Neural cell (in vitro differentiated cells): ENCODE data around the gene CLOCK. TPM values are rescaled to one million over a fixed set of nuclear protein-coding genes. Genes with fewer than 3 reads are reported as not detected.

Source experiments
- H2AFZ ChIP-seq: fragments of 200-600, 300-800 bp; sonication (generic), shearing (Covaris generic); 2 replicates; pipeline ENCODE4 v1.6.0; 2014; ENCODE audit warnings: low read depth, mild to moderate bottlenecking, antibody characterized with exemption, low read length, moderate library complexity
- H3F3A ChIP-seq: fragments of 200-600 bp; shearing (Covaris generic); 2 replicates; pipeline ENCODE4 v1.6.1; 2016; ENCODE audit warnings: mild to moderate bottlenecking, moderate library complexity, mixed read lengths, antibody characterized with exemption, low read length; ENCODE audit not compliant: insufficient read depth, poor library complexity, severe bottlenecking
- H3K27ac ChIP-seq: fragments of 200-600, 300-800 bp; sonication (generic), shearing (Covaris generic); 2 replicates; pipeline ENCODE4 v1.5.1; 2014; ENCODE audit warnings: mild to moderate bottlenecking, low read length, moderate library complexity
- H3K27me3 ChIP-seq: fragments of 300-800, 200-600 bp; sonication (generic), shearing (Covaris generic); 2 replicates; pipeline ENCODE4 v1.6.0; 2014; ENCODE audit warnings: mild to moderate bottlenecking, low read depth, low read length, moderate library complexity; ENCODE audit not compliant: insufficient read depth
- H3K36me3 ChIP-seq: fragments of 300-800, 200-600 bp; sonication (generic), shearing (Covaris generic); 2 replicates; pipeline ENCODE4 v1.5.1; 2014; ENCODE audit warnings: mild to moderate bottlenecking, antibody characterized with exemption, low read length, moderate library complexity; ENCODE audit not compliant: insufficient read depth
- H3K4me2 ChIP-seq: fragments of 300-800, 200-600 bp; sonication (generic), shearing (Covaris generic); 2 replicates; pipeline ENCODE4 v1.6.0; 2014; ENCODE audit warnings: mild to moderate bottlenecking, low read length
- H3K4me3 ChIP-seq: fragments of 300-800, 200-600 bp; sonication (generic), shearing (Covaris generic); 2 replicates; pipeline ENCODE4 v1.5.1; 2014; ENCODE audit warnings: mild to moderate bottlenecking, low read length, moderate library complexity
- H3K79me2 ChIP-seq: fragments of 200-600 bp; shearing (Covaris generic); replicated peaks from 2 replicates; pipeline ENCODE4 v1.6.0; 2014; ENCODE audit warnings: mild to moderate bottlenecking, low read length, moderate library complexity; ENCODE audit not compliant: insufficient read depth
- H3K9ac ChIP-seq: fragments of 300-800, 200-600 bp; sonication (generic), shearing (Covaris generic); 2 replicates; pipeline ENCODE4 v1.6.1; 2016; ENCODE audit warnings: mild to moderate bottlenecking, low read length, mixed read lengths
- H3K9me2 ChIP-seq: fragments of 200-600 bp; shearing (Covaris generic); 2 replicates; pipeline ENCODE4 v1.6.1; 2016; ENCODE audit warnings: mild to moderate bottlenecking, low read length, mixed read lengths; ENCODE audit not compliant: insufficient read depth
- H3K9me3 ChIP-seq: fragments of 200-600, 300-800 bp; sonication (generic), shearing (Covaris generic); 2 replicates; pipeline ENCODE4 v1.6.1; 2016; ENCODE audit warnings: mild to moderate bottlenecking, mixed run types, low read length, moderate library complexity, mixed read lengths
- H4K20me1 ChIP-seq: fragments of 200-600 bp; shearing (Covaris generic); 2 replicates; pipeline ENCODE4 v1.6.1; 2016; ENCODE audit warnings: mild to moderate bottlenecking, mixed run types; ENCODE audit not compliant: insufficient read depth
- EP300 ChIP-seq: fragments of 450-650 bp; conservative IDR thresholded peaks from 2 replicates; pipeline ENCODE4 v1.6.1; 2014; ENCODE audit warnings: antibody characterized with exemption, mild to moderate bottlenecking, moderate library complexity; ENCODE audit not compliant: poor library complexity, severe bottlenecking
- EZH2 ChIP-seq: fragments of 200-600, 300-800 bp; shearing (Covaris generic), sonication (generic); IDR thresholded peaks from 2 replicates; pipeline ENCODE4 v1.6.1; 2014; ENCODE audit warnings: antibody characterized with exemption, low read length, borderline replicate concordance, mild to moderate bottlenecking; ENCODE audit not compliant: insufficient read depth, poor library complexity, severe bottlenecking
- MXI1 ChIP-seq: fragments of 450-650 bp; conservative IDR thresholded peaks from 2 replicates; pipeline ENCODE4 v1.6.1; 2014; ENCODE audit warnings: antibody characterized with exemption, mild to moderate bottlenecking; ENCODE audit not compliant: poor library complexity, severe bottlenecking
- POLR2AphosphoS5 ChIP-seq: IDR thresholded peaks from 2 replicates; pipeline ENCODE4 v1.6.1; 2012
- RAD21 ChIP-seq: fragments of 450-650 bp; conservative IDR thresholded peaks from 2 replicates; pipeline ENCODE4 v1.6.1; 2014; ENCODE audit warnings: antibody characterized with exemption, mild to moderate bottlenecking, moderate library complexity
- SMC3 ChIP-seq: fragments of 450-650 bp; conservative IDR thresholded peaks from 2 replicates; pipeline ENCODE4 v1.6.1; 2014; ENCODE audit warnings: antibody characterized with exemption, mild to moderate bottlenecking, moderate library complexity; ENCODE audit not compliant: poor library complexity
- TAF1 ChIP-seq: IDR thresholded peaks from 2 replicates; pipeline ENCODE4 v1.6.1; 2012; ENCODE audit warnings: low read depth
- polyA plus RNA-seq: library from polyadenylated mRNA; depleted of rRNA; stranded (reverse); fragments of >200 nt; gene quantifications from 2 replicates; pipeline ENCODE4 v1.2.3, GENCODE V29; 2014
- TF ChIP-seq, protein P1 (sequence below): fragments of 450-650 bp; IDR thresholded peaks from 2 replicates; pipeline ENCODE4 v1.5.1; 2014; ENCODE audit warnings: antibody characterized with exemption, mild to moderate bottlenecking, moderate library complexity; ENCODE audit not compliant: poor library complexity, severe bottlenecking
- TF ChIP-seq, protein P2 (sequence below): IDR thresholded peaks from 2 replicates; pipeline ENCODE4 v1.6.1; 2012; ENCODE audit warnings: borderline replicate concordance

Gene CLOCK
- polyA plus RNA-seq, 1 donor from 2014 or later = 8.7 TPM

DNA sequence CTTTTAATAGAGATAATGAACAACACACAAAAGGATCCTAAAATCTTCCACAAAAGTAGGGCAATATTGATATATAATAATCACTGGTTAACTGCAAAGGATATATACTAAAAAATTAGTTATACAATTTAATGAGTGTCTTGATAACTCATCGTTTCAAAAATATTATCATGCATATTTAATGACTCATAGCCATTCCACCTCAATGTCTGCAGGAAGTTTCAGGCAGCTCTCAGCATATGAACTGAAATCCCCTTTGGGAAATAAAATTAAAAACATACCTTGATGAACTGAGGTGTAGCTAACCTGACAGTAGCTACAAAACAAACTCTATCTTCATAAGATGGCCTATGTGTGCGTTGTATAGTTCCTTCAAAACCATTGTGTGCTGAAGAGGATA, 88.1 kb downstream of the CLOCK start:
- H3F3A ChIP-seq = no peaks in the 10 kb centered on the region
- no peaks in the 10 kb centered on the region for H3K27me3 ChIP-seq
- no peaks in the 10 kb centered on the region for H3K9me3 ChIP-seq
- H3K9me2 ChIP-seq = no peaks in the 10 kb centered on the region
- H3K4me2 ChIP-seq = no peak overlapping the region
- peaks cover 8% of the 10 kb centered on the region for H3K36me3 ChIP-seq
- H3K4me3 ChIP-seq = no peak overlapping the region
- no peaks in the 10 kb centered on the region for H3K79me2 ChIP-seq
- no peaks in the 10 kb centered on the region for H4K20me1 ChIP-seq
- TF ChIP-seq EP300 (no peak), POLR2AphosphoS5 (no peak), EZH2 (no peak), TAF1 (no peak), SMC3 (no peak), RAD21 (no peak), MXI1 (no peak)
- TF ChIP-seq, protein P1, sequence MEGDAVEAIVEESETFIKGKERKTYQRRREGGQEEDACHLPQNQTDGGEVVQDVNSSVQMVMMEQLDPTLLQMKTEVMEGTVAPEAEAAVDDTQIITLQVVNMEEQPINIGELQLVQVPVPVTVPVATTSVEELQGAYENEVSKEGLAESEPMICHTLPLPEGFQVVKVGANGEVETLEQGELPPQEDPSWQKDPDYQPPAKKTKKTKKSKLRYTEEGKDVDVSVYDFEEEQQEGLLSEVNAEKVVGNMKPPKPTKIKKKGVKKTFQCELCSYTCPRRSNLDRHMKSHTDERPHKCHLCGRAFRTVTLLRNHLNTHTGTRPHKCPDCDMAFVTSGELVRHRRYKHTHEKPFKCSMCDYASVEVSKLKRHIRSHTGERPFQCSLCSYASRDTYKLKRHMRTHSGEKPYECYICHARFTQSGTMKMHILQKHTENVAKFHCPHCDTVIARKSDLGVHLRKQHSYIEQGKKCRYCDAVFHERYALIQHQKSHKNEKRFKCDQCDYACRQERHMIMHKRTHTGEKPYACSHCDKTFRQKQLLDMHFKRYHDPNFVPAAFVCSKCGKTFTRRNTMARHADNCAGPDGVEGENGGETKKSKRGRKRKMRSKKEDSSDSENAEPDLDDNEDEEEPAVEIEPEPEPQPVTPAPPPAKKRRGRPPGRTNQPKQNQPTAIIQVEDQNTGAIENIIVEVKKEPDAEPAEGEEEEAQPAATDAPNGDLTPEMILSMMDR = no peak
- TF ChIP-seq, protein P2, sequence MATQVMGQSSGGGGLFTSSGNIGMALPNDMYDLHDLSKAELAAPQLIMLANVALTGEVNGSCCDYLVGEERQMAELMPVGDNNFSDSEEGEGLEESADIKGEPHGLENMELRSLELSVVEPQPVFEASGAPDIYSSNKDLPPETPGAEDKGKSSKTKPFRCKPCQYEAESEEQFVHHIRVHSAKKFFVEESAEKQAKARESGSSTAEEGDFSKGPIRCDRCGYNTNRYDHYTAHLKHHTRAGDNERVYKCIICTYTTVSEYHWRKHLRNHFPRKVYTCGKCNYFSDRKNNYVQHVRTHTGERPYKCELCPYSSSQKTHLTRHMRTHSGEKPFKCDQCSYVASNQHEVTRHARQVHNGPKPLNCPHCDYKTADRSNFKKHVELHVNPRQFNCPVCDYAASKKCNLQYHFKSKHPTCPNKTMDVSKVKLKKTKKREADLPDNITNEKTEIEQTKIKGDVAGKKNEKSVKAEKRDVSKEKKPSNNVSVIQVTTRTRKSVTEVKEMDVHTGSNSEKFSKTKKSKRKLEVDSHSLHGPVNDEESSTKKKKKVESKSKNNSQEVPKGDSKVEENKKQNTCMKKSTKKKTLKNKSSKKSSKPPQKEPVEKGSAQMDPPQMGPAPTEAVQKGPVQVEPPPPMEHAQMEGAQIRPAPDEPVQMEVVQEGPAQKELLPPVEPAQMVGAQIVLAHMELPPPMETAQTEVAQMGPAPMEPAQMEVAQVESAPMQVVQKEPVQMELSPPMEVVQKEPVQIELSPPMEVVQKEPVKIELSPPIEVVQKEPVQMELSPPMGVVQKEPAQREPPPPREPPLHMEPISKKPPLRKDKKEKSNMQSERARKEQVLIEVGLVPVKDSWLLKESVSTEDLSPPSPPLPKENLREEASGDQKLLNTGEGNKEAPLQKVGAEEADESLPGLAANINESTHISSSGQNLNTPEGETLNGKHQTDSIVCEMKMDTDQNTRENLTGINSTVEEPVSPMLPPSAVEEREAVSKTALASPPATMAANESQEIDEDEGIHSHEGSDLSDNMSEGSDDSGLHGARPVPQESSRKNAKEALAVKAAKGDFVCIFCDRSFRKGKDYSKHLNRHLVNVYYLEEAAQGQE = no peak
- H2AFZ ChIP-seq = no peak overlapping the region
- H3K9ac ChIP-seq = no peak overlapping the region
- no peak overlapping the region for H3K27ac ChIP-seq

DNA sequence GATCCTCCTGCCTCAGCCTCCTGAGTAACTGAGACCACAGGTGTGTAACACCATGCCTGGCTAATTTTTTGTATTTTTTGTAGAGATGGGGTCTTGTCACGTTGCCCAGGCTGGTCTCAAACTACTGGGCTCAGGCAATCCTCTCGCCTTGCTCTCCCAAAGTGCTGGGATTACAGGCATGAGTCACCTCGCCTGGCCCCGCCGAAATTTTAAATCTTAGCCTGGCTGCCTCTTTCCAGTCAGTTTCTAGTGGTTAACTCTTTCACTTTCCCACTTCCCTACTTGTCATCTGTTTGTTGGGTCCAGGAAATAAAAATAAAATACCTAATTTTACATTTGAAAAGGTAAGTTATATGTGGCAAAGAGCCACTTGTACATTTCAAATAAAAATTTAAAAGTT, 88.5 kb downstream of the CLOCK start:
- H3K4me3 ChIP-seq = no peak overlapping the region
- H3K9ac ChIP-seq = no peak overlapping the region
- H3F3A ChIP-seq = no peaks in the 10 kb centered on the region
- H3K27me3 ChIP-seq = no peaks in the 10 kb centered on the region
- H3K36me3 ChIP-seq = peaks cover 8% of the 10 kb centered on the region
- no peak overlapping the region for H3K27ac ChIP-seq
- H2AFZ ChIP-seq = no peak overlapping the region
- no peaks in the 10 kb centered on the region for H3K9me3 ChIP-seq
- H3K9me2 ChIP-seq = no peaks in the 10 kb centered on the region
- TF ChIP-seq MXI1 (no peak), EP300 (no peak), POLR2AphosphoS5 (no peak)
- TF ChIP-seq, protein P2 = no peak
- TF ChIP-seq, protein P1 = no peak
- no peak overlapping the region for H3K4me2 ChIP-seq
- no peaks in the 10 kb centered on the region for H4K20me1 ChIP-seq
- no peaks in the 10 kb centered on the region for H3K79me2 ChIP-seq
